Fibroblast of skin of left quadriceps (primary cell): Measurements from ENCODE around the gene PCCA.
"Not testable (repeated sequence)": the region's sequence is repeated elsewhere in the genome, so short reads cannot be mapped to it uniquely, and the experiment has no call there.

Experiments
- DNase-seq, 2 experiments: peaks; one replicate each; pipeline ENCODE4 v3.0.0-alpha.2; 2013; ENCODE audit warnings: low read depth in 2 of 2

PCCA gene

DNA sequence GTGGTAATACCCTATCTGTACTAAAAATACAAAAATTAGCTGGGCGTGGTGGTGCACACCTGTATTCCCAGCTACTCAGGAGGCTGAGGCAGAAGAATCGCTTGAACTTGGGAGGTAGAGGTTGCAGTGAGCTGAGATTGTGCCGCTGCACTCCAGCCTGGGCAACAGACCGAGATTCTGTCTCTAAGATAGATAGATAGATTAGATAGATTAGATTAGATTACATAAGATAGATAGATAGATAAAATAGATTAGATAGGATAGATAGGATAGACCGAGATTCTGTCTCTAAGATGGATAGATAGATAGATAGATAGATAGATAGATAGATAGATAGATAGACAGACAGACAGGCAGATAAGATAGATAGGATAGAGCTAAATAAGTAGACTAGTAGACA, 435.8 kb downstream of the PCCA start:
- DNase-seq = not testable (repeated sequence)

DNA sequence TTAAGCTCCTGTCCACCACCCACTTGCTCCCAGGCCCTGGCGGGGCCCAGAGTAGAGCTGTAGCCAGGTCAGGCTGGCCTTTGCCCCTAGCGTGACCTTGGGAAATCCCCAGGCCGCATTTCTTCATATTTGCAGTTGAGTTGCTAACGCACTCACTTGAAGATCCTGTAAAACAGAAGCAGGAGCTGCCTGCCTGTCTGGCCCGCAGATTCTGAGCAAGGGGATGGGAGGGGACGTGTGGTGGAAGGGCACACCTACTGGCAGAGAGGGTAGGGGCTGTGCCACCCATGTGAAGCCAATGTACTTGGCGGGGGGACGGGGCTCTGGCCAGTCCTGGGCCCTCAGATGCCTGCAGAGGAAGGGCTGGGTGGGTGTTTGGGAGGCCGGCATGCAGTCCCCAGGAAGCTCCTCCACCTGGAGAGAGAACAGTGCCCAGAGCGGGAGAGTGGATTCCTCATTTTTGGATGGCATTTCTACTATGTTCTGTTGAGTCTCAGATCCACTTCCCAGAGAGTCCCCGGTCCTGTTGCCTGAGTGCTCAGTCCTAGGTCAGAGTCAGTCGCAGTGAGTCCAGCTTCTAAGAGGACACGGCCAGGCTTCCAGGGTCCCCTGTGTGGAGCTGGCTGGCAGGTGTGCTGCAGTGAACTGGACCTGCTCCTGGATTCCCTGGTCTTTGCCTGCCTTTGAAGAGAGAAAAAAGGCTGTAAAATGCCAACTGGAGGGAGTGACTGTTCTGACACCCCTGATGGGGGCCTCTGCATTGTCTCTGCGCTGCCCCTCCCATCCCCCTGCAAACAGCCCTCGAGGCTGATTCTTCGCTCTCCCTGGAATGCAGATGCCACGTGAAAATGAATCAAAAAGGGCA, 436.8 kb downstream of the PCCA start:
- DNase-seq = no peak

DNA sequence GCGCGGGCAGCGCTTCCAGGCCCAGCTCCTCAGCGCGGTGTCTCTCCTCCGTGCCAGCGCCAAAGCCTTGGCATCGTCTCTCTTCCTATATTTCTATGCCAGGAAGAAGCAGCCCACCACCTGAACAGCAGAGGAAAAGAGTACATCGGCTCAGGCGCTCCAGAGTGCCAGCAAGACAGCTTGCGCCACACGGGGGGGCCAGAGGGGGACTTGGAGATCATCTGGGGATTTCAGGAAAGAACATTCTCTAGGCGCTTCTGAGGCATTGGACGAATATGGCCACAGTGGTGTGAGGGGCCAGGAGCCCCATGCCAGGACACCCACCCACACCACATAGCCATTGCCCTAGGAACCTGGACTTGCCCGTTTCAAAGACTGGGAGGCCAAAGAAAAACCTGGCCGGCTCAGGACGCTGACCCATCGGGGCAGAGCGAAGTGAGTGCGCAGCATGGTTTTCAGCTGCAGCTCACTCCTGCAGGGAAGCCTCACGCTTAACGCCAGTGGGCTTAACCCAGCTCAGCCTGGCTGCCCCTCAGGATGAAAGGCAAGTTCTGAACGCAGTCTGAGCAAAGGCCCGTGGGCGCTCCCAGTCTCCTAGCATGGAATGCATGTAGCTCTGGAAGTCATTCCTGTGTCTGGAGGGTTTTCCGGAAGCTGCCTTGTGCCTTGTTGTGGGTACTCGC, 437.6 kb downstream of the PCCA start:
- DNase-seq = no peak

DNA sequence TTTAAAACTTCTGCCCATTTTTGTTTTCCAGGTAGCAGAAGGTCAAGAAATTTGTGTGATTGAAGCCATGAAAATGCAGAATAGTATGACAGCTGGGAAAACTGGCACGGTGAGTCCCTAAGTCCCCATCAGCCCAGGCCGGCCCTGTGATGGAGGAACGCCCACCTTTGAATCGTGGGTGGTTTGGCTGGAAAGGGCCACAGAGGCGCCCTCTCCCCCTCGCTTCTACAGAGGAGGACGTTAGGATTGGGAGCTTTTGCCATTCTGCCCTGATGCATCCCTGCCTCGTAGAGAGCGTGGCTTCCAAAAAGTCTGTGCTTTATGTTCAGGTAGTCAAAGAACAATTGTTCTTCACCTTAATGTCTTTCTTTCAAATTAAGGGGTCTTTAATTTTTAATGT, 438.8 kb downstream of the PCCA start:
- DNase-seq = no peak

DNA sequence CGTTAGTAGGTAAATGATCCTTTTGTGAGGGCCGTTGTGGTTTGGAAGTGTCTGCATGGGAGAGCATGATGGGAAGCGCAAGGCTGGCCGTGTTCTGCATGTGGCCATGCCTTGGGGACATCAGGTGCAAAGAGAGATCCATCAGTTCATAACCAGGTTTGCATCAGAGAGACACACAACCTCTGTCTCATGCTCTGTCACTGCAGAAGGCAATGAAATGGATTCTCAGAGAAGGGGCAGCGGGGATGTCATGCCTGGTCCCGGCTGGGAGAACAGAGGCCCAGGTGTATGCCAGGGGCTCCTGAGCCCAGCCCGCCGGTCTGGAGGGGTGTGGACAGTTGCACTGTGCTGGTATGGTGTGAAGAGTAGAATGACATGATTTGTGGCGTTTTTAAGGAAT, 439.5 kb downstream of the PCCA start:
- no peak for DNase-seq

DNA sequence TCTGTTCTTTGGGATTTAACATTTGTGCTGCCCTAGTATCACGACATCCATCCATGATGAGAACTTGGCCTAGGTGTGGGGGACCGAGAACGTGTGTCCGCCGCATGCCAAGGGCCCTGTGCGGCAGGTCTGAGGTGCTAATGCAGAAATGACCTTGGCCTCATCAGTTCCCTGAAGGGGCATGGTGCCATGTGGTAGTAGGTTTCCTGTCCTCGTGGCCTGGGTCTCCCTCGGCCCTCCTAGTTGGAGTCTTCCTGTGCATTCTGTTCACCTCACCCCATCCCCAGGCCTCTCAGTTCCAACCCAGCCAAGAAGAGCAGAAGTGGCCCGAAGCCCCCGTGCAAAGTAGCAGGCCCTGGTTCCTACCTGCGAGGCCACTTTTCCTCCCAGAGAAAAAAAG, 439.9 kb downstream of the PCCA start:
- no peak for DNase-seq

DNA sequence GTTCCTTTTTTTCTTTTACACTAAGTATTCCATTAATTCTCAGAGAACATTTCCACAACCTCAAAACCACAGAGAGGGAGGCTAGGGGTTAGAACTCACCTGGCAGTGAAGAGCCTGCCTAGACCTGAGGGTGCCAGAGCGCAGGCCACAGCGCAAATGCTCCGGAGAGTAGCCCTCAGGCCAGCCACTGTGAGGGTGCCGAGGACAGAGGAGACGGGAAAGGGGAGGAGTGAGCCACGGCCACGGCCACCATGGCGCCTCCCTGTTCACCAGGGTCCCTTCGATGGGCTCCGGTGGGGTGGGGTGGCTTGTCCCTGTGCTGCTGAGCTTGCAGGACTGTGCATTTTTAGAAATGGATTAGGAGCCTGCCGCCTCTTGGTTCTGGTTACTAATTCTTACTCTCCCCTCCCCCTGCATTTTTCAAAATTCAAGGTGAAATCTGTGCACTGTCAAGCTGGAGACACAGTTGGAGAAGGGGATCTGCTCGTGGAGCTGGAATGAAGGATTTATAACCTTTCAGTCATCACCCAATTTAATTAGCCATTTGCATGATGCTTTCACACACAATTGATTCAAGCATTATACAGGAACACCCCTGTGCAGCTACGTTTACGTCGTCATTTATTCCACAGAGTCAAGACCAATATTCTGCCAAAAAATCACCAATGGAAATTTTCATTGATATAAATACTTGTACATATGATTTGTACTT, 440.9 kb downstream of the PCCA start:
- no peak for DNase-seq

DNA sequence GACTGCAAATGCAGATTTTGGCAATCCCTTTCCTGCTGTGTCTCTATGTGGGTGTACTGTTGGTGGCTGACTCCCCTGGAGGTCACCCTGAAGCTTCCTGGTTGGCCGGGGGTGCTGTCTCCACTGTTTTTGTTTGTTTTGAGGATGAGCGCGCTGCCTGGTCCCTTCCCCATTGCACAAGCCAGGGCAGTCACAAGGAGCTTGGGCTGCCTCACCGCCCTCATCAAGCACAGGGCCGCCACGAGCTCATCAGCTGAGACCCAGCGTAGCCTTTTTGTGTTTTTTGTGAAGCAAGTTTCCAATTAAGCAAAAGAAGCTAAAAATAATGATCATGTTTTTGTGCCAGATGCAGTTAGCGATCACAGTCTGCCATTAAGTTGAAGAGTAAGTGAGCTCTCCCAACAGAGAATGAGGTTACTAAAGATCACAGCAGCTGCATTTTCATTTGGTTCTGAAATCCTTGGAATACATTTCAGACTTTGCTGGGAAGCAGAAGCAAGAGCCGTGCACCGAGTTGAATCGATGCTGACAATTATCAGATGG, 441.8 kb downstream of the PCCA start:
- DNase-seq = no peak

DNA sequence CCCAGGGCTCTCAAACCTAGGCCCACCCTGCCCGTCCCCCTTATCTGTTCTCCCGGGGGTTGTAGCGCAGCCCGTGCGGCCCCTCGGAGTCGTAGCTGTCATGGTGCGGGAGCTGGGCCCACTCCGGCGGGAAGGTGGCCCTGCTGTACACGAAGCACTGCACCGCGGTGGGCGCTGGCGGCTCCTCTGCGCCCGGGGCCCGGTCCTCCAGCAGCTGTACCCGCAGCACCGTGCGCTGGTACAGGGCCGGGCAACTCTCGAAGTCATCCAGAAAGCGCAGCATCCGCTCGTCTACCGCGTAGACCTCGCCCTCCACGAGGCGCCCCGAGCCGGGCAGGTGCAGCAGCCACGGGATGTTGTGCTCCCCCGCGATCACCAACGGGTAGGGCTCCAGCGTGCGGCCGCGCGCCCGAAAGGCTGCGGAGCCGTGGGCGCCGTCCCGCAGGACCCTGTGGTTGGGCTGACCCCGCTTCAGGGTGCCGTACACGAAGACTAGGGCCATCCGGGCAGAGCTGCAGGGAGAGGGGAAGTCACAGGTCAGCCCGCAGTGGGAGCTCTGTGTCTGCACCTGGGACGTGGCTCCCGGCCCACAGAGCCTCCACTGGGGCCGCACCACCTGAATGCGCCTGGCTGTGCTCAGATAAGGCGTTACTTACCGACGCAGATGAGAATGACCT, 443.3 kb downstream of the PCCA start:
- no peak for DNase-seq

DNA sequence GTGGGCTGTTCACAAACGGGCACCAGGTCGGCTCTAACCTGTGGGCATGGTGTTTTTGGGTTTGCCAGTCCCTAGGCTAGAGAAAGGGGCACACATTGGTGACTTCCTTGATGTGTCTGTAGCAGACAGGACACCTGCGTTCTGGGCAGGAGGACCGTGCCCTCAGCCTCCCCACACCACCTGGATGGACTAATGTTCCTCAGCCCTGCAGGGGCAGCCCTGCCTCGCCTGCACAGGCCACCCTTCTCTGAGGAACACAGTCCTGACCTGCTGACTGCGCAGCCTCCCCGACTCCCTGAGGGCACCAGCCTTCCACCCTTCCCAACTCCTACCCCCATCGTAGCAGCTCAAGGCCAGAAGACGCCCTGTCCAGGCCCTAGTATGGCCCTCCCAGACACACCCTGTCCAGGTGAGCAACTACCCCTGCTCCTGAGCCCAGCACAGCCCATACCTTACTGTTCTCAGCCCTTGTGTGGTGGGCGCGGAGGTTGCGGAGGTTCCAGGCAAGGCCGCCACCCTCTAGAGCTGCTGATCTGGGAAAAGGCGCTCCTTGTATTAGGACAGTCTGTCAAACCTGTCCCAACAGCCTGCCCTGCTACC, 444.0 kb downstream of the PCCA start:
- DNase-seq = no peak

DNA sequence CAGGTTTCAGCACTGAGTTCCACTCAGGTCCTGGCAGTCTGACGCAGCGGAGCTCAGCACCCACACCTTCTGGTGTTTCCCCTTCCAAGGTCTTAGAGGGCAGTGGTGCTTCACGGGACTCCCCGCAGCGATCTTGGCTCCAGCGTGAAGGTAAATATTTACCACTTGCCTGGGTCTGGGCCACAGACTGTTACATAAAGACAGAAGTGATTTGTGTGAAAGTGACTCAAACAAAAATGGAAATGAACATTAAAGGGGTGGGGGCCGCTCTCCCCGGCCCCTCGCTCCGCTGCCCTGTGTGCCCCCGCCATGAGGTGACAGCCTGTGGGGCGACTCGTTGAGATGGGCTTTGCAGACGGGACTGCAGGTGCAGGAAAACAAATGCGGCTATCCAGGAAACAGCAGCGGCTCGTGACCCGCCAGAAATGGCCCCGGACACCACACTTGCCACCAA, 444.7 kb downstream of the PCCA start:
- DNase-seq = no peak

DNA sequence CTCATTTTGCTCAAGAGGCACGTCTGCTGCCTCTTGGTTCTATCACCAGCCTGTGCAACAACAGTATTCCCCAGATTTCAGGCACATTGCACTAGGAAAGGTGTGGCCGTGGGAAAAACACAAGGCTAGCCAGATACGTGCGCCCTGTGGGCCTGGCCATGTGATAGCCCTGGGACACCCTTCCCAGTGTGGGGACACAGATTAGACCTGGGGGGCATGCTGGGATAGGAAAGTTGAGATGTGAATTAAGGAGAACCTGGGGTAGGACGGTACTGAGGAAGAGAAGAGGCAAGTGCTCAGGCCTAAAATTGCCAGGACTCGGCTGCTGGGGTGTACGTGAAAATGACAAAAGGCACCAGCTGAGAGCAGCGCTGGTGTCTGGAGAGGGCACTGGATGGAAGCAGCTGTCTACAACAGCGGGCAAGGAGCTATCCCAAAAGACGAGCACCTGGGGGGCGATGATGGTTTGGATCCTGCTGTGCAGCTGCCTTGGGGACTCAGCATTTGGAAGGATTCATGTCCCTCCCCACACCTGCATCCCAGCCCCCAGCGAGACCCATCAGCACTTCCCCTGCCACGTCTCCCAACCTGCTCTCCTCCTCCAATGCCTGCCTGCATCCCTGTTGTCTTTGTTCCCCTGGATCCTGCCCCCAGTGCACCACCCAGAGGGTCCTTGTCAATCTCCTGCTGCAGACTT, 445.4 kb downstream of the PCCA start:
- DNase-seq = no peak

DNA sequence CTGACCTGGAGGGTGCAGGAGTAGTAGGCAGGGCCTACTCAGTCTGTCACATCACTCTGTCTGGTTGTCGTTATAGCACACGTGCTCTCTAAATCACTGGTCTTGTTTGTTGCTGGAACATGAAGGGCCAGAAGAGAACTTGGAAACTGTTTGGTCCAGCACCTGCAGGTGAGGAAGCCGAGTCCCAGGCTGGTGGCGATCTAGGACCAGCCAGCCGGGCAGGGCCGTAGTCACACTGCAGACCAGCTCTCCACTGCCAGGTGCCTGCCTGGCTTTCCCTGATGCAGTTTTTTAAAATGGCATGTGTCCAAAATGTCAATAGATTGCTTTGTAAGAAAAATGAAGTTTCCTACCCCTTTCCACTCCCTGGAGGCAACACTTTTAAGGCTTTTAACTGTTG, 446.0 kb downstream of the PCCA start:
- DNase-seq = no peak

DNA sequence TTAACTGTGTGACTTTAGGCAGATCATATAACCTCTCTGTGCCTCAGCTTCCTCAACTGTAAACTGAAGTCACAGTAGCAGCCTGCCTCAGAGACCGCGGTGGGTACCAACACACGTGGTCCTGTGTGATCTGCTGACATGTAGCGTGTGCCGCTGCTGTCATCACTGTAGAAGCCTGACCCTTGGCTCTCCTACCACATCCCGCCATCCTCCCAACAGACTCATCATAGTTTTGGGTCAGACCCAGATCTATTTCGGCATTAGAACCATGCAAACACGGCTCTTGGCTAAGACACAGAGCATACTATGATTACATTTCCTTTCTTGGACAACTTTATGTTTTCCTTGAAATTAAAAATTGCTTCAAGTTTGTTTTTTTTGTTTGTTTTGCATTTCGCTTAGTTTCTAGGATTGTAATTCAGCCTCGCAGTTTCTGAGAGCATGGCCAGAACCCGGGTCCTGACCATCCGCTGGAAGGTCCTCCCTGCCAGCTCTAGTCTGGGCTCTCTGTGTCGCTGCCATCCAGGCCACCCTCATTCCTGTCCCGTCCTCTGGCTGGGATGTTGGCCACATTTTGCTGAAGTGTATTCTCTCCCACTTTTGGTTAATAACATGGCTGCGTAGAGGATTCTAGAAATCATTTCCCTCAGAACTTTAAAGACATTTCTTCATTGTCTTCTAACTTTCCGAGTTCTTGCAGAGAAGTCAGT, 446.7 kb downstream of the PCCA start:
- DNase-seq = no peak

DNA sequence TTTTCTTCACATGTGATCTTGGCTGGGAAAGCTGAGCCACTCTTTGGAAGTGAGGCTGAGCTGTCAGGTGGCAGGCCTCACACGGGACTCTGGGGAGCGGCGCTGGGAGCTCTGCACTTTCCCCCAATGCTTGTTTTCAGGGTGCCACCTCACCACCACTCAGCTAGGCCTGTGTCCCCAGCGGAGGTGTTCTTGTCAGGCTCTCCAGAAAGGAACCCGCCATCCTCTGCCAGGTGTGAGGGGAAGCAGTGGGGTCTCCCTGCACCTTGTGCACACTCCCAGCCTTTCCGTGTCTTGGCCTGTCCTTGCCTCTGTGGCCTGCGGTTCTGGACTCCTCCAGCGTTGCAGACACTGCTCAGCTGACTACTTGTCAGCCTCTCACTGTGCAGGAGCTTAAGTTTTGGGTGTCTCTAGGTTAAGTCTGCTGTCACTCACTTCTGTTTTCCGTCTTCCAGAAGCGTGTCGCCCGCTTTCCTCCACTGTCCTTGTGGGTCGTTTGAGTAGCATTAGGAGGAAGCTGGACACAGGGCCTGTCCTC, 447.8 kb downstream of the PCCA start:
- no peak for DNase-seq

DNA sequence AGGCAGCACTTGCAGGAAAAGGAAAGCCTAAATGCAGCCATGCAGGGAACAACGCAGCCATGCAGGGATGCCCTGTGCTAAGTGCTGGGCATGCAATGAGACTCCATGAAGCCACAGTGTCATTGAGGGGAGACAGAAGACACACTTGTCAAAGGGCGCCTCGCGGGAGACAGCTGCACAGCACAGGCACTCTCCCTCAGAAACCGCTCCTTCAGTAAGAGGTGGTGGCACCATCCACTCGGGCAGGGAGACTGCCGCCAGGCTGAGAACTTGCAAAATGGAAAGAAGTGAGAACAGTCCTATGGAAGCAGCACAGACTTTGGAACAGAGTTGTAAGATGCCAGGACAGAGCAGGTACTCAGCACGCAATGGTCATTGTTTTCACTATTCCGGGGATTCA, 448.6 kb downstream of the PCCA start:
- no peak for DNase-seq

DNA sequence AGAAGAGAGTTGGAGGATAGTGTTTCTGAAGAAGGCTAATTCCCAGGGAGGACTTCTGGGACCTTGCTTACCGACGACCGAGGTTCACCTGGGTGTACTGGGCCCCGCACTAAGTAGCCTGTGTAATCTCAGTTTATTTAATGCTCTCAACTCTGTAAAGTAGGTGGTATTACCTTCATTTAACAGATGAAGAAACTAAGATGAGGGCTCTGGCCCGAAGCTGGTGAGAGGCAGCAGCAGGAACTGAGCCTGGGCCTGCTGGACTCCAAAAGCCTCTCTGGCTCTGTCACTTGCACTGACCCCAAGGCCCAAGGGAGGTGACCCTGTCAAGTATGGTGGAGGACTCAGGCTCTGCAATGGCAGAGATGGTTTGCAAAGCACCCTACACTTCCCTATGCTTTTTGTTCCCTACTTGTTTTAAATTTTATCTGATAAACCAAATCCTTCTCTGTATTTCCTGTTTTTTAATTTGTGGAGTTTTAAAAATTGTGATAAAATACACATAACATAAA, 449.1 kb downstream of the PCCA start:
- no peak for DNase-seq

DNA sequence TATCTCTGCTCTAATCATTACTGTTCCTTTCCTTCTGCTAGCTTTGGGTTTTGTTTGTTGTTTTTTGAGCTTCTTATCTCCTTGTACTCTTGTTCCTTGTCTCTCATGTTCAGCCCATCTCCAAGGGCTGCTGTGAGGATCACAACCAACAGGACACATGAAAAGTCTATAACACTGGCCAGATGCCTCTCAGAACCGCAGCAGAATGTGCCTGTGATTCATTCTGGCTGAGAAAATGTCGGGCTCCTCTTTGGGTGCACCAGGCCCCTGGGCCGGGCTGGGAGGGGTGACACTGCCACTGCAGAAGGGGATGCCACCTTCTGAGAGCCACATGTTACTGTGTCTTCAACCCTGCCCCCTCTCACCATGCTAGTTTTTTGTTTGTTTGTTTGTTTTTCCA, 451.7 kb downstream of the PCCA start:
- no peak for DNase-seq
